Measurements from ENCODE around the gene MAST4. TPM values are rescaled to one million over a fixed set of nuclear protein-coding genes. Genes with fewer than 3 reads are reported as not detected.

MAST4 gene
- total and polyA plus RNA-seq, 2 of the 13 experiments (the other 11 are each of a cell fraction or from before 2014, with no cell fraction given), result 3.4 to 3.7 TPM

DNA sequence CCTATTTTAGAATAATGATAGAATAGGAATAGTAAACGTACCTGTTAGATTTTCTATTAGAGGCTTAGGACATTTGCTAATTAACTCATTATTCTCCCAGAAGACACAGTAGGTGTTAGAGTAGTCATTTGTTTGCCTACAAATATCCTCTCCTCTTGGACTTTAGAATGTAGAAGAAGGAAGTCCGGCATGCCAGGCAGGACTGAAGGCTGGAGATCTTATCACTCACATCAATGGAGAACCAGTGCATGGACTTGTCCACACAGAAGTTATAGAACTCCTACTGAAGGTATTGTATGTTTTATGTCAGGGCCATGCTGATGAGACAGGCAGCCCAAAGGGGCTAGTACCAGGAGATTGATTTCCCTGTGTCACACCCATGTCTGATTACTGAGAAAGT is 557.1 kb downstream of the MAST4 start:
- Histone ChIP-seq H3K9me3 (ENCODE audit: low read length) (no peaks in the 10 kb centered on the region), H3K4me2 (ENCODE audit: low read depth, low read length) (no peak overlapping the region), H2AFZ (ENCODE audit: low read length) (no peak overlapping the region), H4K20me1 (ENCODE audit: insufficient read depth, low read length) (no peaks in the 10 kb centered on the region), H3K27me3 (ENCODE audit: control insufficient read depth in 1 of 2, insufficient read depth in 2 of 2, low read length in 2 of 2) (no peaks in the 10 kb centered on the region), H3K79me2 (ENCODE audit: insufficient read depth, low read length) (no peaks in the 10 kb centered on the region), H3K27ac (ENCODE audit: extremely low read length, insufficient read depth, low read length) (no peak overlapping the region), H3K4me3 (replicated peaks in 1 of 3; ENCODE audit: insufficient read depth in 1 of 3, low read depth in 2 of 3, low read length in 3 of 3) (no peak overlapping the region), H3K9ac (ENCODE audit: insufficient read depth, low read depth, low read length) (no peak overlapping the region), H3K36me3 (replicated peaks in 1 of 2; ENCODE audit: control insufficient read depth in 1 of 2, insufficient read depth in 2 of 2, low read length in 2 of 2) (peaks cover 0 to 17% of the 10 kb centered on the region in 2 experiments), H3K4me1 (ENCODE audit: insufficient read depth, low read length) (peaks cover 8% of the 10 kb centered on the region)
- in situ Hi-C loops (cut with HindIII; ENCODE audit: extremely low pct_ligation_motif_present, low pct_unique_long_range_greater_than_20kb), result no loop called here
- WGBS (ENCODE audit: low lambda C conversion rate), result 63% methylated on average over 2 of the region's 2 CpGs
- FAIRE-seq (no peak), ATAC-seq (0 out of 3 replicates have a peak, but pooled peaks have one; percentile 35), DNase-seq (ENCODE audit: low spot score) (peak; percentile 14)
- no TSS peak for BruUV-seq (replicated peaks)
- intact Hi-C loops (cut with micrococcal nuclease; ENCODE audit: unreplicated experiment), result no loop called here
- POLR2A ChIA-PET, result no interaction called here
- CTCF ChIA-PET (ENCODE audit: low intra/inter-chr PET ratio, low total read pairs), result no interaction called here
- peak; percentile 44; the same call in 1 of the 2 replicates for TF ChIP-seq ZNF652 (CRISPR knock-in tag; IDR thresholded peaks at IDR 0.05; ENCODE audit: borderline replicate concordance, low read depth)
- no peak for TF ChIP-seq JUN (CRISPR knock-in tag; IDR thresholded peaks at IDR 0.05)

DNA sequence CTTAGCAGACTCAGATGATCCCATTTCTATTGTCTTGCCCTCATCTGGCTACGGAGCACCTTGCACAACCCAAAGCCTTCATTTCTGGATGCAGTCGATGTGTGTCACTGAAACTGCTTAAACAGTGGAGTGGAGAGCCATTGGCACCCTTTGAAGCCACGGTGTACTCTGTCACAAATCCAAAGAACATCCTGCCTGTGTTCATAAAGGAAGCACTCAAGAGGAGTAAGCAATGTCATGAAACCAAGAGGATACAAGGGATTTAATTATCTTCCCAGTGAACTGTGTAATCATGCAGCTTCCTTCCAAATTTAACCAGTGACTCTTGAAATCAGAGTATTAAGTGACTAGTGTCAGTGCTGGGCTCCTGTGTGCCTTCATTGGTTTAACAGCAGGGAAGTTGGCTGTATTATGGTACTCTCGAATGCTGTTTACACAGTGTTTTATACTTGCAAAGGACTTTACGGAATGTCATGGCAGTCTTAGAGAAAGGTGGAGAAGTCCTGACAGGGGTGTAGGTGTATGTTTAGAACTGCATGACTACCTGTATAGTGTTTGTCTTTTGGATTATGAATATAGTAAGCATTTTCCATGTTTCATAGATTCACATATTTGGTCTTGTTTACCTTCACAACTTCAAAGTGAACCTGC is 558.5 kb downstream of the MAST4 start:
- Histone ChIP-seq H3K9ac (ENCODE audit: insufficient read depth, low read depth, low read length) (no peak overlapping the region), H3K9me3 (ENCODE audit: low read length) (no peaks in the 10 kb centered on the region), H4K20me1 (ENCODE audit: insufficient read depth, low read length) (no peaks in the 10 kb centered on the region), H3K79me2 (ENCODE audit: insufficient read depth, low read length) (no peaks in the 10 kb centered on the region), H3K4me3 (replicated peaks in 1 of 3; ENCODE audit: insufficient read depth in 1 of 3, low read depth in 2 of 3, low read length in 3 of 3) (no peak overlapping the region), H3K4me2 (ENCODE audit: low read depth, low read length) (no peak overlapping the region), H3K4me1 (ENCODE audit: insufficient read depth, low read length) (peaks cover 8% of the 10 kb centered on the region), H3K27ac (ENCODE audit: extremely low read length, insufficient read depth, low read length) (no peak overlapping the region), H3K27me3 (ENCODE audit: control insufficient read depth in 1 of 2, insufficient read depth in 2 of 2, low read length in 2 of 2) (no peaks in the 10 kb centered on the region), H2AFZ (ENCODE audit: low read length) (no peak overlapping the region), H3K36me3 (replicated peaks in 1 of 2; ENCODE audit: control insufficient read depth in 1 of 2, insufficient read depth in 2 of 2, low read length in 2 of 2) (peaks cover 0 to 10% of the 10 kb centered on the region in 2 experiments)
- ATAC-seq (no peak), DNase-seq (ENCODE audit: low spot score) (no peak), FAIRE-seq (no peak)
- ChIA-PET CTCF (ENCODE audit: low intra/inter-chr PET ratio, low total read pairs) (no interaction called here), POLR2A (no interaction called here)
- 79% methylated on average over 5 of the region's 5 CpGs for WGBS (ENCODE audit: low lambda C conversion rate)
- in situ Hi-C loops (cut with HindIII; ENCODE audit: extremely low pct_ligation_motif_present, low pct_unique_long_range_greater_than_20kb), result loop anchor here (5.0 kb wide), 1 partner anchor 58 kb away; no protein-coding TSS in a partner anchor
- intact Hi-C loops (cut with micrococcal nuclease; ENCODE audit: unreplicated experiment), result no loop called here
- no TSS peak for BruUV-seq (replicated peaks)
- TF ChIP-seq, protein P1, sequence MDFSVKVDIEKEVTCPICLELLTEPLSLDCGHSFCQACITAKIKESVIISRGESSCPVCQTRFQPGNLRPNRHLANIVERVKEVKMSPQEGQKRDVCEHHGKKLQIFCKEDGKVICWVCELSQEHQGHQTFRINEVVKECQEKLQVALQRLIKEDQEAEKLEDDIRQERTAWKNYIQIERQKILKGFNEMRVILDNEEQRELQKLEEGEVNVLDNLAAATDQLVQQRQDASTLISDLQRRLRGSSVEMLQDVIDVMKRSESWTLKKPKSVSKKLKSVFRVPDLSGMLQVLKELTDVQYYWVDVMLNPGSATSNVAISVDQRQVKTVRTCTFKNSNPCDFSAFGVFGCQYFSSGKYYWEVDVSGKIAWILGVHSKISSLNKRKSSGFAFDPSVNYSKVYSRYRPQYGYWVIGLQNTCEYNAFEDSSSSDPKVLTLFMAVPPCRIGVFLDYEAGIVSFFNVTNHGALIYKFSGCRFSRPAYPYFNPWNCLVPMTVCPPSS (IDR thresholded peaks at IDR 0.05), result no peak
- TF ChIP-seq TGIF2 (CRISPR knock-in tag; IDR thresholded peaks at IDR 0.05) (no peak), SNAI1 (CRISPR knock-in tag; IDR thresholded peaks at IDR 0.05; ENCODE audit: borderline replicate concordance) (no peak), MZF1 (CRISPR knock-in tag; IDR thresholded peaks at IDR 0.05; ENCODE audit: borderline replicate concordance) (no peak), NONO (IDR thresholded peaks at IDR 0.05) (no peak), NONO (CRISPR knock-in tag; conservative IDR thresholded peaks at IDR 0.05) (no peak), ZNF550 (CRISPR knock-in tag; IDR thresholded peaks at IDR 0.05; ENCODE audit: borderline replicate concordance) (no peak), NR2C2 (CRISPR knock-in tag; IDR thresholded peaks at IDR 0.05; ENCODE audit: borderline replicate concordance) (no peak)
- TF ChIP-seq, protein P2, sequence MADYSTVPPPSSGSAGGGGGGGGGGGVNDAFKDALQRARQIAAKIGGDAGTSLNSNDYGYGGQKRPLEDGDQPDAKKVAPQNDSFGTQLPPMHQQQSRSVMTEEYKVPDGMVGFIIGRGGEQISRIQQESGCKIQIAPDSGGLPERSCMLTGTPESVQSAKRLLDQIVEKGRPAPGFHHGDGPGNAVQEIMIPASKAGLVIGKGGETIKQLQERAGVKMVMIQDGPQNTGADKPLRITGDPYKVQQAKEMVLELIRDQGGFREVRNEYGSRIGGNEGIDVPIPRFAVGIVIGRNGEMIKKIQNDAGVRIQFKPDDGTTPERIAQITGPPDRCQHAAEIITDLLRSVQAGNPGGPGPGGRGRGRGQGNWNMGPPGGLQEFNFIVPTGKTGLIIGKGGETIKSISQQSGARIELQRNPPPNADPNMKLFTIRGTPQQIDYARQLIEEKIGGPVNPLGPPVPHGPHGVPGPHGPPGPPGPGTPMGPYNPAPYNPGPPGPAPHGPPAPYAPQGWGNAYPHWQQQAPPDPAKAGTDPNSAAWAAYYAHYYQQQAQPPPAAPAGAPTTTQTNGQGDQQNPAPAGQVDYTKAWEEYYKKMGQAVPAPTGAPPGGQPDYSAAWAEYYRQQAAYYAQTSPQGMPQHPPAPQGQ (CRISPR knock-in tag; IDR thresholded peaks at IDR 0.05; ENCODE audit: borderline replicate concordance), result no peak
- TF ChIP-seq, protein P3, sequence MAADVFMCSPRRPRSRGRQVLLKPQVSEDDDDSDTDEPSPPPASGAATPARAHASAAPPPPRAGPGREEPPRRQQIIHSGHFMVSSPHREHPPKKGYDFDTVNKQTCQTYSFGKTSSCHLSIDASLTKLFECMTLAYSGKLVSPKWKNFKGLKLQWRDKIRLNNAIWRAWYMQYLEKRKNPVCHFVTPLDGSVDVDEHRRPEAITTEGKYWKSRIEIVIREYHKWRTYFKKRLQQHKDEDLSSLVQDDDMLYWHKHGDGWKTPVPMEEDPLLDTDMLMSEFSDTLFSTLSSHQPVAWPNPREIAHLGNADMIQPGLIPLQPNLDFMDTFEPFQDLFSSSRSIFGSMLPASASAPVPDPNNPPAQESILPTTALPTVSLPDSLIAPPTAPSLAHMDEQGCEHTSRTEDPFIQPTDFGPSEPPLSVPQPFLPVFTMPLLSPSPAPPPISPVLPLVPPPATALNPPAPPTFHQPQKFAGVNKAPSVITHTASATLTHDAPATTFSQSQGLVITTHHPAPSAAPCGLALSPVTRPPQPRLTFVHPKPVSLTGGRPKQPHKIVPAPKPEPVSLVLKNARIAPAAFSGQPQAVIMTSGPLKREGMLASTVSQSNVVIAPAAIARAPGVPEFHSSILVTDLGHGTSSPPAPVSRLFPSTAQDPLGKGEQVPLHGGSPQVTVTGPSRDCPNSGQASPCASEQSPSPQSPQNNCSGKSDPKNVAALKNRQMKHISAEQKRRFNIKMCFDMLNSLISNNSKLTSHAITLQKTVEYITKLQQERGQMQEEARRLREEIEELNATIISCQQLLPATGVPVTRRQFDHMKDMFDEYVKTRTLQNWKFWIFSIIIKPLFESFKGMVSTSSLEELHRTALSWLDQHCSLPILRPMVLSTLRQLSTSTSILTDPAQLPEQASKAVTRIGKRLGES (CRISPR knock-in tag; IDR thresholded peaks at IDR 0.05; ENCODE audit: borderline replicate concordance), result no peak

Measured in HepG2 (cell line).